Neural progenitor cell (in vitro differentiated cells): ENCODE measurements around the gene ZNF276. TPM values are rescaled to one million over a fixed set of nuclear protein-coding genes. Genes with fewer than 3 reads are reported as not detected.

Experiments
- DNase-seq: peaks from one replicate; pipeline ENCODE4 v3.0.0-alpha.2; 2016; ENCODE audit warnings: low spot score
- H2AFZ ChIP-seq: fragments of 200-600 bp; sonication (generic); replicated peaks from 2 replicates; pipeline ENCODE4 v1.6.1; 2016; ENCODE audit warnings: antibody characterized with exemption
- H3F3A ChIP-seq: fragments of 200-600 bp; sonication (generic); 2 replicates; pipeline ENCODE4 v1.6.1; 2016; ENCODE audit warnings: antibody characterized with exemption, low read depth
- H3K27ac ChIP-seq: fragments of 200-600 bp; sonication (generic); 2 replicates; pipeline ENCODE4 v1.5.1; 2016; ENCODE audit warnings: mild to moderate bottlenecking
- H3K27me3 ChIP-seq: fragments of 200-600 bp; sonication (generic); 2 replicates; pipeline ENCODE4 v1.6.1; 2016; ENCODE audit warnings: mild to moderate bottlenecking, moderate library complexity
- H3K36me3 ChIP-seq: fragments of 200-600 bp; sonication (generic); 2 replicates; pipeline ENCODE4 v1.5.1; 2016
- H3K4me1 ChIP-seq: fragments of 200-600 bp; sonication (generic); 2 replicates; pipeline ENCODE4 v1.6.1; 2016; ENCODE audit warnings: mixed run types
- H3K4me2 ChIP-seq: fragments of 200-600 bp; sonication (generic); 2 replicates; pipeline ENCODE4 v1.6.1; 2016
- H3K4me3 ChIP-seq: fragments of 200-600 bp; sonication (generic); 2 replicates; pipeline ENCODE4 v1.5.1; 2016
- H3K79me2 ChIP-seq: fragments of 200-600 bp; sonication (generic); 2 replicates; pipeline ENCODE4 v1.6.1; 2016; ENCODE audit warnings: low read depth
- H3K9ac ChIP-seq: fragments of 200-600 bp; sonication (generic); 2 replicates; pipeline ENCODE4 v1.6.1; 2016
- H3K9me3 ChIP-seq: fragments of 200-600 bp; sonication (generic); 2 replicates; pipeline ENCODE4 v1.5.1; 2016; ENCODE audit warnings: low read depth
- H4K20me1 ChIP-seq: fragments of 200-600 bp; sonication (generic); 2 replicates; pipeline ENCODE4 v1.6.1; 2016; ENCODE audit warnings: low read depth
- H3K27ac Mint-ChIP-seq: 3 replicates; pipeline ENCODE4 v1.8.0; 2021; ENCODE audit warnings: mixed read lengths
- H3K27me3 Mint-ChIP-seq: 2 replicates; pipeline ENCODE4 v1.8.0; 2022; ENCODE audit warnings: low read depth, mild to moderate bottlenecking, inconsistent platforms, moderate library complexity, mixed read lengths; ENCODE audit not compliant: insufficient read depth
- H3K36me3 Mint-ChIP-seq: 3 replicates; pipeline ENCODE4 v1.8.0; 2021; ENCODE audit warnings: mixed read lengths
- H3K4me1 Mint-ChIP-seq: 3 replicates; pipeline ENCODE4 v1.8.0; 2021; ENCODE audit warnings: mixed read lengths
- H3K4me3 Mint-ChIP-seq: 3 replicates; pipeline ENCODE4 v1.8.0; 2021; ENCODE audit warnings: mild to moderate bottlenecking, moderate library complexity, mixed read lengths
- H3K9me3 Mint-ChIP-seq: 3 replicates; pipeline ENCODE4 v1.8.0; 2020; ENCODE audit warnings: mixed read lengths
- EZH2 ChIP-seq: fragments of 200-600 bp; sonication (generic); IDR thresholded peaks from 2 replicates; pipeline ENCODE4 v1.6.1; 2017; ENCODE audit warnings: antibody characterized with exemption, mild to moderate bottlenecking, moderate library complexity
- EZH2phosphoT487 ChIP-seq: fragments of 200-600 bp; sonication (generic); IDR thresholded peaks from 2 replicates; pipeline ENCODE4 v1.6.1; 2017; ENCODE audit warnings: antibody characterized with exemption
- total RNA-seq: library from RNA; depleted of rRNA; stranded (reverse); fragments of >200 nt; gene quantifications from 2 replicates; pipeline ENCODE4 v1.2.3, GENCODE V29; 2015; ENCODE audit warnings: low replicate concordance
- TF ChIP-seq, protein P1 (sequence below): fragments of 200-600 bp; sonication (generic); IDR thresholded peaks from 2 replicates; pipeline ENCODE4 v1.5.1; 2017; ENCODE audit warnings: antibody characterized with exemption, mild to moderate bottlenecking

ZNF276 gene
- total RNA-seq, 1 donor from 2014 or later: 8.4 TPM

- Histone ChIP-seq H3F3A (peaks cover 29% of the 10 kb centered on the region), H4K20me1 (peaks cover 31% of the 10 kb centered on the region), H3K9ac (no peak overlapping the region), H3K27me3 (peaks cover 44% of the 10 kb centered on the region), H3K4me1 (peaks cover 9% of the 10 kb centered on the region), H3K4me2 (peak overlapping the region; percentile 100), H3K36me3 (no peaks in the 10 kb centered on the region), H3K9me3 (no peaks in the 10 kb centered on the region), H3K27ac (no peak overlapping the region), H3K79me2 (no peaks in the 10 kb centered on the region), H3K4me3 (peak overlapping the region; percentile 97), H2AFZ (no peak overlapping the region)
- H3K36me3 Mint-ChIP-seq: peaks cover 16% of the 10 kb centered on the region
- H3K27me3 Mint-ChIP-seq: peaks cover 21% of the 10 kb centered on the region
- no peak overlapping the region for H3K27ac Mint-ChIP-seq
- peaks cover 32% of the 10 kb centered on the region for H3K4me1 Mint-ChIP-seq
- peak overlapping the region; percentile 81 for H3K4me3 Mint-ChIP-seq
- no peak for TF ChIP-seq EZH2
- TF ChIP-seq, protein P1, sequence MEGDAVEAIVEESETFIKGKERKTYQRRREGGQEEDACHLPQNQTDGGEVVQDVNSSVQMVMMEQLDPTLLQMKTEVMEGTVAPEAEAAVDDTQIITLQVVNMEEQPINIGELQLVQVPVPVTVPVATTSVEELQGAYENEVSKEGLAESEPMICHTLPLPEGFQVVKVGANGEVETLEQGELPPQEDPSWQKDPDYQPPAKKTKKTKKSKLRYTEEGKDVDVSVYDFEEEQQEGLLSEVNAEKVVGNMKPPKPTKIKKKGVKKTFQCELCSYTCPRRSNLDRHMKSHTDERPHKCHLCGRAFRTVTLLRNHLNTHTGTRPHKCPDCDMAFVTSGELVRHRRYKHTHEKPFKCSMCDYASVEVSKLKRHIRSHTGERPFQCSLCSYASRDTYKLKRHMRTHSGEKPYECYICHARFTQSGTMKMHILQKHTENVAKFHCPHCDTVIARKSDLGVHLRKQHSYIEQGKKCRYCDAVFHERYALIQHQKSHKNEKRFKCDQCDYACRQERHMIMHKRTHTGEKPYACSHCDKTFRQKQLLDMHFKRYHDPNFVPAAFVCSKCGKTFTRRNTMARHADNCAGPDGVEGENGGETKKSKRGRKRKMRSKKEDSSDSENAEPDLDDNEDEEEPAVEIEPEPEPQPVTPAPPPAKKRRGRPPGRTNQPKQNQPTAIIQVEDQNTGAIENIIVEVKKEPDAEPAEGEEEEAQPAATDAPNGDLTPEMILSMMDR: no peak
- no peak for TF ChIP-seq EZH2phosphoT487
- H3K9me3 Mint-ChIP-seq: no peaks in the 10 kb centered on the region
- DNase-seq: peak; percentile 43
These were observed 1.3 kb downstream of the ZNF276 start for GRCh38 chr16:89722392-89723278.

DNA sequence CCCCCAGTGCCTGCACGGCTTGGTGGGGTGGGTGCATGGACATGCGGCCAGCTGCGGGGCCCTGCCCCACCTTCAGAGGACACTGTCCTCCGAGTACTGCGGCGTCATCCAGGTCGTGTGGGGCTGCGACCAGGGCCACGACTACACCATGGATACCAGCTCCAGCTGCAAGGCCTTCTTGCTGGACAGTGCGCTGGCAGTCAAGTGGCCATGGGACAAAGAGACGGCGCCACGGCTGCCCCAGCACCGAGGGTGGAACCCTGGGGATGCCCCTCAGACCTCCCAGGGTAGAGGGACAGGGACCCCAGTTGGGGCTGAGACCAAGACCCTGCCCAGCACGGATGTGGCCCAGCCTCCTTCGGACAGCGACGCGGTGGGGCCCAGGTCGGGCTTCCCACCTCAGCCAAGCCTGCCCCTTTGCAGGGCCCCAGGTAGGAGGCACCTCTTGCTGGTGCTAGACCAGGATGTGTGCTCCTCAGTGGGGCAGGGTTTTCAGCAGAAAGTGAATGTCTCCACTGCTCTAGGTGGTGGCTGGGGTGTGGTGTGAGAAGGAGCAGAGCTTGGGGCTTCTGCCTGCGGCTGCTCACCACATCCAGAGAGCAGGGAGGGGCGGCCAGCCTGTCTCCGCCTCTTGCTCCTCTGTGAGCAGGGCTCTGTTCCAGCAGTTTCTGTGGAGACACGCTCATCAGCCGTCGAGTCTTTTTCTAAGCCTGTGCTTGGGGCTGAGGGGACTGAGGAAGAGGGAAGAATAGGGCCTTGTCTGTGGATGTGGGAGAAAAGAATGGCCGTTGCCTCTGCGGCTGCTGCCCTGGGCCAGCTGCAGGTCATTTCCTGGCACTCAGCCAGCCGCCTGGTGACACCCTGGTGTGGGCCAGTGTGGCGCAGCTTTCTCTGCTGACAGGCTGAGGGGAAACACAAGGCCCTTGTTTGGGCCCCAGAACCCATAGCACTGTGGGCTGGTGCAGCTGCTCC, 2.2 kb downstream of the ZNF276 start:
- Mint-ChIP-seq H3K36me3 (peaks cover 15% of the 10 kb centered on the region), H3K9me3 (no peaks in the 10 kb centered on the region), H3K4me3 (peak overlapping the region; percentile 81), H3K27ac (no peak overlapping the region), H3K4me1 (peaks cover 28% of the 10 kb centered on the region), H3K27me3 (peaks cover 15% of the 10 kb centered on the region)
- H3K36me3 ChIP-seq: no peaks in the 10 kb centered on the region
- H3K27ac ChIP-seq: no peak overlapping the region
- H3K4me2 ChIP-seq: no peak overlapping the region
- H3K4me3 ChIP-seq: no peak overlapping the region
- DNase-seq: no peak
- peaks cover 31% of the 10 kb centered on the region for H4K20me1 ChIP-seq
- no peak overlapping the region for H2AFZ ChIP-seq
- TF ChIP-seq, protein P1: no peak
- no peak for TF ChIP-seq EZH2phosphoT487
- TF ChIP-seq EZH2: no peak
- peaks cover 44% of the 10 kb centered on the region for H3K27me3 ChIP-seq
- no peaks in the 10 kb centered on the region for H3K9me3 ChIP-seq
- H3K79me2 ChIP-seq: no peaks in the 10 kb centered on the region
- no peak overlapping the region for H3K9ac ChIP-seq
- H3F3A ChIP-seq: peaks cover 29% of the 10 kb centered on the region
- H3K4me1 ChIP-seq: peaks cover 9% of the 10 kb centered on the region

- peaks cover 15% of the 10 kb centered on the region for H3K27me3 ChIP-seq
- no peak for TF ChIP-seq EZH2phosphoT487
- TF ChIP-seq EZH2: no peak
- TF ChIP-seq, protein P1: no peak
- peaks cover 32% of the 10 kb centered on the region for H3K4me1 Mint-ChIP-seq
- no peak overlapping the region for H3K4me2 ChIP-seq
- H2AFZ ChIP-seq: no peak overlapping the region
- no peaks in the 10 kb centered on the region for H3K9me3 ChIP-seq
- no peak overlapping the region for H3K9ac ChIP-seq
- peaks cover 17% of the 10 kb centered on the region for H3K27me3 Mint-ChIP-seq
- no peak overlapping the region for H3K27ac Mint-ChIP-seq
- no peaks in the 10 kb centered on the region for H3K4me1 ChIP-seq
- H3F3A ChIP-seq: peaks cover 1% of the 10 kb centered on the region
- DNase-seq: peak; percentile 71
- H3K79me2 ChIP-seq: no peaks in the 10 kb centered on the region
- H3K36me3 ChIP-seq: no peaks in the 10 kb centered on the region
- peaks cover 29% of the 10 kb centered on the region for H3K36me3 Mint-ChIP-seq
- no peak overlapping the region for H3K4me3 Mint-ChIP-seq
- no peak overlapping the region for H3K27ac ChIP-seq
- no peak overlapping the region for H3K4me3 ChIP-seq
- H3K9me3 Mint-ChIP-seq: no peaks in the 10 kb centered on the region
- peaks cover 28% of the 10 kb centered on the region for H4K20me1 ChIP-seq
These were observed 6.2 kb downstream of the ZNF276 start for GRCh38 chr16:89727406-89728120.
